GM19395 (cell line): ENCODE data around the gene HBQ1.
"Not testable (repeated sequence)": the region's sequence is repeated elsewhere in the genome, so short reads cannot be mapped to it uniquely, and the experiment has no call there.

Source experiments
- ATAC-seq: cut with Tn5 transposase; IDR thresholded peaks from one replicate; pipeline ENCODE4 v1.9.1; 2021; ENCODE audit warnings: mild to moderate bottlenecking, moderate library complexity; ENCODE audit not compliant: unreplicated experiment

The HBQ1 gene

DNA sequence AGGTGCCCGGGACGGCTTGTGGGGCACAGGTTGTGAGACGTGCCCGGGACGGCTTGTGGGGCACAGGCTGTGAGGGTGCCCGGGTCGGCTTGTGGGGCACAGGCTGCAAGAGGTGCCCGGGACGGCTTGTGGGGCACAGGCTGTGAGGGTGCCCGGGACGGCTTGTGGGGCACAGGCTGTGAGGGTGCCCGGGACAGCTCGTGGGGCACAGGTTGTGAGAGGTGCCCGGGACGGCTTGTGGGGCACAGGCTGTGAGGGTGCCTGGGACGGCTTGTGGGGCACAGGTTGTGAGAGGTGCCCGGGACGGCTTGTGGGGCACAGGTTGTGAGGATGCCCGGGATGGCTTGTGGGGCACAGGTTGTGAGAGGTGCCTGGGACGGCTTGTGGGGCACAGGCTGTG, 20.0 kb upstream of the HBQ1 start:
- ATAC-seq = not testable (repeated sequence)

DNA sequence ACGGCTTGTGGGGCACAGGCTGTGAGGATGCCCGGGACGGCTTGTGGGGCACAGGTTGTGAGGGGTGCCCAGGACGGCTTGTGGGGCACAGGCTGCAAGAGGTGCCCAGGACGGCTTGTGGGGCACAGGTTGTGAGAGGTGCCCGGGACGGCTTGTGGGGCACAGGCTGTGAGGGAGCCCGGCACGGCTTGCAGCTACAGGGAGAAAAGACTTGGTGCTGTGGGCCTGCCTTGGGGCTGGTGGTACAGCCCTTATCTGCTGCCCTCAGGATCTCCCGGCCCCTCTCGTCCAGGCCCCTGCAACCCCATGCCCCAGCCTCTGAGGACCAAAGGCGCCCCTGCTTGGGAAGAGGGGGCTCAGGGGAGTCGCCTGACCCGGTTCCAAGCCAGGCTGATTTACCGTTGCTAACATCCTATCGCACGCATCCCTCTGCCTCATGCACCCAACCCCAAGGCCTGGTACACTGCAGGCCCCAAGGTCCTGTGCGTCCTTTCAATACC, 19.5 kb upstream of the HBQ1 start:
- no peak for ATAC-seq

GRCh38 chr16:162271-162991, 17.8 kb upstream of the HBQ1 start:
- ATAC-seq = no peak

- ATAC-seq = not testable (repeated sequence)
Observed at GRCh38 chr16:163139-163538, 17.1 kb upstream of the HBQ1 start.

DNA sequence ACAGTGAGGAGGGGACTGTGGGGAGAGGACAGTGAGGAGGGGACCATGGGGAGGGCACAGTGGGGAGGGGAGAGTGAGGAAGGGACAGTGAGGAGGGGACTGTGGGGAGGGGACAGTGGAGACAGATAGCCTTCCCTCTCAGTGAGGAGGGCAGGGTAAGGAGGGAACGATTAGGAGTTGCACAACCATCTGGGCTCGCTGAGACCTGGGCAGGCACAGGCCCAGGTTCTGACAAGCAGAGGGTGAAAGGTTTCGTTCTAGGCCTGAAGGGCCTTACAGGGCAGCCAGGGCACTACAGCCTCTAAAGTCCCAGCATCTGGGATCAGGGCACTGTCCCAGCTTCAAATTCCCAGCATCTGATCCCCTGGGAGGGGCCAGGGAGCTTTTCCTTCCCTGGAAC, 16.6 kb upstream of the HBQ1 start:
- not testable (repeated sequence) for ATAC-seq

- ATAC-seq = not testable (repeated sequence)
Observed at GRCh38 chr16:164134-164823, 16.0 kb upstream of the HBQ1 start.

DNA sequence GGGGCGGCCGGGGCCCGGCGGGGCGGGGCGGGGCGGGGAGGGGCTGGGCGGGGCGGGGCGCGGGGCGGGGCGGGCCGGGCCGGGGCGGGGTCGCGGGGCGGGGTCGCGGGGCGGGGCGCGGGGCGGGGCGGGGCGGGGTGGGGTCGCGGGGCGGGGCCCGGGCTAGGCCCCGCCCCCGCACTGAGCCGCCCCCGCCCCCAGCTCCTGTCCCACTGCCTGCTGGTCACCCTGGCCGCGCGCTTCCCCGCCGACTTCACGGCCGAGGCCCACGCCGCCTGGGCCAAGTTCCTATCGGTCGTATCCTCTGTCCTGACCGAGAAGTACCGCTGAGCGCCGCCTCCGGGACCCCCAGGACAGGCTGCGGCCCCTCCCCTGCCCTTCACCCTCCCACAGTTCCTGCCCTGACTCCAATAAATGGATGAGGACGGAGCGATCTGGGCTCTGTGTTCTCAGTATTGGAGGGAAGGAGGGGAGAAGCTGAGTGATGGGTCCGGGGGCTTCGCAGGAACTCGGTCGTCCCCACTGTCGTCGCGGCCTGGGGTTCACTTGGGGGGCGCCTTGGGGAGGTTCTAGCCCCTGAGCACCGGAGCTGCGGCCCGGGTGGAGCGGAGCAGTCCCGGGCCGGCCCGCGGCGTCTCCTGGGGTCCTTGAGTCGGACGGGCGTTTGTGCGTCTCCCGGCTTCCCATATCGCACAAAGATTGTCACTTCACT, 15.3 kb upstream of the HBQ1 start:
- no peak for ATAC-seq

DNA sequence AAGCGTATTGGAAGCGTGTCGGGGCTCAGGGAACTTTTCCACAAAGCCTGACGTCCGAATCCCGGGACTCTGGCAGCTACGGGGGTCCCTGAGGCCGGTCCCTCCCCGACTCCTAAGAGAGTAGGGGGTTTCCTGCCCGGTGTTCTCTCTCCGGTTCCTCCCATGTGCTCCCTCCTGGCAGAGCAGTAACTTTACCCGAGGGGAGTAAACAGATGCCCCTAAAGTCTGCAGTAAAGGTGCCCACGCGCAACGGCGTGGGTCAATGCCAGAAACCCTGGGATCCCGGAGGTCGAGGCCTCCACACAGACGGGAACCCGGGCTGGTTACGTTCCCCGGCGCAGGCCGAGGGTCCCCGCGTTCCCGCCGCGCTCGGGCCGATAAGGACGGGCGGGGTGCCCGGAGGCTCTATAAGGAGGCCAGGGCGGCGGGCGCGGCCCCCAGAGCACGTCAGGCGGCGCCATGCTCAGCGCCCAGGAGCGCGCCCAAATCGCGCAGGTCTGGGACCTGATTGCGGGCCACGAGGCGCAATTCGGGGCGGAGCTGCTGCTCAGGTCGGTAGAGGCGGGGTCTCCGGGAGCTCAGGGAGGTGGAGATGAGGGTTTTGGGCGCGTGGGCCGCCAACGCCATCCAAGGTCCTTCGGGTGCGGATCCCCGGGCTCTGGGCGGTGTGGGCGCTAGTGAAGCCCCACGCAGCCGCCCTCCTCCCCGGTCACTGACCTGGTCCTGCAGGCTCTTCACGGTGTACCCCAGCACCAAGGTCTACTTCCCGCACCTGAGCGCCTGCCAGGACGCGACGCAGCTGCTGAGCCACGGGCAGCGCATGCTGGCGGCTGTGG, 14.5 kb upstream of the HBQ1 start, which contains the start of gene HBM:
HBM (plus strand) TSS at position 440 of the 836 bp plus-strand sequence; CDS start at position 460, 20 bp downstream.
- no peak for ATAC-seq

GRCh38 chr16:166375-167121, 13.7 kb upstream of the HBQ1 start:
- no peak for ATAC-seq

- no peak for ATAC-seq
Observed at GRCh38 chr16:167122-167690, 13.1 kb upstream of the HBQ1 start.

DNA sequence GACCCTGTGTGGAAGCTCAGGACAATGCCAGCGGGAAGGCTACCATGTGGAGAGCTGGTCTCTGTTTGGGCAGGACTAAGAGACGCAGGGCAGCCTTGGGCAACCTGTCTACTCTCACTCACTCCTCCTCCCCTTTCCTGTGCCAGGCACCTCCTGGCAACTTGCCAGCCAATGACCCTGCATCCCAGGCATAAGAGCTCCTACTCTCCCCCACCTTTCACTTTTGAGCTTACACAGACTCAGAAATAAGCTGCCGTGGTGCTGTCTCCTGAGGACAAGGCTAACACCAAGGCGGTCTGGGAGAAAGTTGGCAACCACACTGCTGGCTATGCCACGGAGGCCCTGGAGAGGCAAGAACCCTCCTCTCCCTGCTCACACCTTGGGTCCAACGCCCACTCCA, 11.8 kb upstream of the HBQ1 start:
- no peak for ATAC-seq

GRCh38 chr16:169014-169413, 11.2 kb upstream of the HBQ1 start:
- no peak for ATAC-seq

- ATAC-seq = not testable (repeated sequence)
Observed at GRCh38 chr16:170088-170507, 10.2 kb upstream of the HBQ1 start.

GRCh38 chr16:170788-171187, 9.5 kb upstream of the HBQ1 start:
- ATAC-seq = no peak

GRCh38 chr16:172374-172941, 7.8 kb upstream of the HBQ1 start, which contains the start of gene HBA2:
TSS of gene HBA2 (plus strand) at chr16:172876. CDS start at chr16:172913, 37 bp downstream.
- not testable (repeated sequence) for ATAC-seq

DNA sequence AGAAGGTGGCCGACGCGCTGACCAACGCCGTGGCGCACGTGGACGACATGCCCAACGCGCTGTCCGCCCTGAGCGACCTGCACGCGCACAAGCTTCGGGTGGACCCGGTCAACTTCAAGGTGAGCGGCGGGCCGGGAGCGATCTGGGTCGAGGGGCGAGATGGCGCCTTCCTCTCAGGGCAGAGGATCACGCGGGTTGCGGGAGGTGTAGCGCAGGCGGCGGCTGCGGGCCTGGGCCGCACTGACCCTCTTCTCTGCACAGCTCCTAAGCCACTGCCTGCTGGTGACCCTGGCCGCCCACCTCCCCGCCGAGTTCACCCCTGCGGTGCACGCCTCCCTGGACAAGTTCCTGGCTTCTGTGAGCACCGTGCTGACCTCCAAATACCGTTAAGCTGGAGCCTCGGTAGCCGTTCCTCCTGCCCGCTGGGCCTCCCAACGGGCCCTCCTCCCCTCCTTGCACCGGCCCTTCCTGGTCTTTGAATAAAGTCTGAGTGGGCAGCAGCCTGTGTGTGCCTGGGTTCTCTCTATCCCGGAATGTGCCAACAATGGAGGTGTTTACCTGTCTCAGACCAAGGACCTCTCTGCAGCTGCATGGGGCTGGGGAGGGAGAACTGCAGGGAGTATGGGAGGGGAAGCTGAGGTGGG, 6.9 kb upstream of the HBQ1 start:
- ATAC-seq = not testable (repeated sequence)

DNA sequence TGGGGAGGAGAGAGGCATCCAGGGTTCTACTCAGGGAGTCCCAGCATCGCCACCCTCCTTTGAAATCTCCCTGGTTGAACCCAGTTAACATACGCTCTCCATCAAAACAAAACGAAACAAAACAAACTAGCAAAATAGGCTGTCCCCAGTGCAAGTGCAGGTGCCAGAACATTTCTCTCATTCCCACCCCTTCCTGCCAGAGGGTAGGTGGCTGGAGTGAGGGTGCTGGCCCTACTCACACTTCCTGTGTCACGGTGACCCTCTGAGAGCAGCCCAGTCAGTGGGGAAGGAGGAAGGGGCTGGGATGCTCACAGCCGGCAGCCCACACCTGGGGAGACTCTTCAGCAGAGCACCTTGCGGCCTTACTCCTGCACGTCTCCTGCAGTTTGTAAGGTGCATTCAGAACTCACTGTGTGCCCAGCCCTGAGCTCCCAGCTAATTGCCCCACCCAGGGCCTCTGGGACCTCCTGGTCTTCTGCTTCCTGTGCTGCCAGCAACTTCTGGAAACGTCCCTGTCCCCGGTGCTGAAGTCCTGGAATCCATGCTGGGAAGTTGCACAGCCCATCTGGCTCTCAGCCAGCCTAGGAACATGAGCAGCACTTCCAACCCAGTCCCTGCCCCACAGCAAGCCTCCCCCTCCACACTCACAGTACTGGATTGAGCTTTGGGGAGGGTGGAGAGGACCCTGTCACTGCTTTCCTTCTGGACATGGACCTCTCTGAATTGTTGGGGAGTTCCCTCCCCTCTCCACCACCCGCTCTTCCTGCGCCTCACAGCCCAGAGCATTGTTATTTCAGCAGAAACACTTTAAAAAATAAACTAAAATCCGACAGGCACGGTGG, 6.1 kb upstream of the HBQ1 start:
- not testable (repeated sequence) for ATAC-seq
